BE2C (cell line): Measurements from ENCODE around the gene ARID5B.

Source experiments
- DNase-seq: peaks from one replicate; pipeline ENCODE4 v3.0.0-alpha.2; 2020
- H3K27me3 ChIP-seq: fragments of 250-450 bp; sonication (Bioruptor Pico); 2 replicates; pipeline ENCODE4 v1.5.1; 2020; ENCODE audit warnings: mild to moderate bottlenecking
- H3K36me3 ChIP-seq: fragments of 250-450 bp; sonication (Bioruptor Pico); 2 replicates; pipeline ENCODE4 v1.5.1; 2020; ENCODE audit warnings: mild to moderate bottlenecking
- H3K4me1 ChIP-seq: fragments of 250-450 bp; sonication (Bioruptor Pico); 2 replicates; pipeline ENCODE4 v1.5.1; 2020
- H3K4me3 ChIP-seq: 2 replicates; pipeline ENCODE4 v1.5.1; 2011; ENCODE audit warnings: low read depth, low read length
- H3K9me3 ChIP-seq: fragments of 250-450 bp; sonication (Bioruptor Pico); 2 replicates; pipeline ENCODE4 v1.5.1; 2020
- CTCF ChIP-seq: IDR thresholded peaks from 2 replicates; pipeline ENCODE4 v1.5.1; 2012; ENCODE audit warnings: mild to moderate bottlenecking, low read depth, low read length

The ARID5B gene

DNA sequence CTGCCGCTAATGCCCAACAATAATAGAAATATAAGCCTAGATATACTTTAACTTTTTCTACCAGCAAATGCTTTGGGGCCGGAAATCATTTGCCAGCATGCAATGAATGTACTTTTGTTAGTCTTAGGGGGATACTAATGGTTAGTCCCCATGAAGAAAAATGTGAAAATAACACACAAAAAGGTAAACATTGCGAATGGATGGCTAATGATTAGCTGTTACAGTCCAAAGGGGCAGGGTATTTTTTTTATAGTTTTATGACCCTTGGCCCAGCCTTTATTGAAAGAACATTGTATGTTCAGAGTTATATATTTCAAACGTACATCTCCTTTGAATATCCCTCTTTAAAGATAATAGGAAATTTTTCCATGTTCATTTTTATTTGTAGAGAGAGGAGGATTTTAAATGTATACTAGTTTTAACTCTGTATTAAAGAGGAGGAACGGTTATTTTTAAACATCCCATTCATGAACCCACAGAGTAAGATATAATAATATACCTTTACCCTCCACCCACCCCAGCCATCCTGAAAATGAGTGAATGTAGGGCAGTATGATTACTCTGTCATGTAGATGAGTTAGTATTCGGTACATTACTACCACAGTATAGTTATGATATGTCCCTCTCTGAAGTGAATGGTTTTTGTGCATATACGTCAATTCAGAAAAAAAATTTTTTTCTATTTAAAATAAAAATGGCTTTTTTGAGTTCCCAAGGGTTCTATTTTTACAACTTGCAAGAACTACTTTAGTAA is 63.6 kb downstream of the ARID5B start:
- no peak for TF ChIP-seq CTCF
- H3K4me1 ChIP-seq: peaks cover 11% of the 10 kb centered on the region; the same call in 1 of the 2 replicates
- H3K27me3 ChIP-seq: no peaks in the 10 kb centered on the region
- DNase-seq: no peak
- H3K36me3 ChIP-seq: no peaks in the 10 kb centered on the region
- H3K9me3 ChIP-seq: no peaks in the 10 kb centered on the region
- H3K4me3 ChIP-seq: no peak overlapping the region

- no peak overlapping the region for H3K4me3 ChIP-seq
- H3K36me3 ChIP-seq: no peaks in the 10 kb centered on the region
- DNase-seq: no peak
- no peaks in the 10 kb centered on the region for H3K27me3 ChIP-seq
- H3K4me1 ChIP-seq: peaks cover 12% of the 10 kb centered on the region; the same call in 1 of the 2 replicates
- H3K9me3 ChIP-seq: no peaks in the 10 kb centered on the region
- TF ChIP-seq CTCF: no peak
Observed at GRCh38 chr10:61965703-61966395, 64.3 kb downstream of the ARID5B start.

- Histone ChIP-seq H3K36me3 (no peaks in the 10 kb centered on the region), H3K4me3 (no peak overlapping the region), H3K9me3 (no peaks in the 10 kb centered on the region), H3K4me1 (peaks cover 12% of the 10 kb centered on the region; the same call in 1 of the 2 replicates), H3K27me3 (no peaks in the 10 kb centered on the region)
- no peak for DNase-seq
- no peak for TF ChIP-seq CTCF
Observed at GRCh38 chr10:61967298-61967697, 65.8 kb downstream of the ARID5B start.

- Histone ChIP-seq H3K4me1 (peaks cover 29% of the 10 kb centered on the region), H3K36me3 (no peaks in the 10 kb centered on the region), H3K4me3 (peak overlapping the region; percentile 23; the same call in 1 of the 2 replicates), H3K9me3 (no peaks in the 10 kb centered on the region), H3K27me3 (no peaks in the 10 kb centered on the region)
- TF ChIP-seq CTCF: no peak
- DNase-seq: peak; percentile 53
Observed at GRCh38 chr10:61970182-61971002, 68.9 kb downstream of the ARID5B start.

DNA sequence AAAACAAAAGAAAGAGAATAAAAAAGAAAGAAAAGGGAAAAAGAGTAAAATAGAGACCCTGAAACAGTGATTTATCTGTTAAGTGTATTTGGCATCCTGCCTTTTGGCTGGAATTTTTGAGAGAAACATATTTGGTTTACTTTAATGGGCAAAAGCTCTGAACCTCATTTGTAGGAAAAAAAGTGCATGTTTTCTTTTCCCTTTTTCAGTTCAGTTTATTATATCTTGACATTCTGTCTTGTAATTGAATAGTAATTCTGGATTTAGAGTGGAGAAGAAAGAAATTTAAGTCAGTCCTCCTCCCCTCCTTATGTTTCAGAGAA is 69.5 kb downstream of the ARID5B start:
- no peak for TF ChIP-seq CTCF
- H3K27me3 ChIP-seq: no peaks in the 10 kb centered on the region
- peaks cover 33% of the 10 kb centered on the region for H3K4me1 ChIP-seq
- H3K36me3 ChIP-seq: no peaks in the 10 kb centered on the region
- H3K9me3 ChIP-seq: no peaks in the 10 kb centered on the region
- DNase-seq: no peak
- peak overlapping the region; percentile 23; the same call in 1 of the 2 replicates for H3K4me3 ChIP-seq
